OCI-LY3 (cell line): ENCODE measurements around the gene SLC41A3.

ENCODE experiments used
- EZH2phosphoT487 ChIP-seq: fragments of 200-600 bp; shearing (Covaris generic); IDR thresholded peaks from 2 replicates; pipeline ENCODE4 v1.6.1; 2018; ENCODE audit warnings: antibody characterized with exemption, mixed run types, low read depth
- TF ChIP-seq, protein P1 (sequence below): fragments of 200-600, 300-600 bp; sonication (generic); IDR thresholded peaks from 2 replicates; pipeline ENCODE4 v1.5.1; 2014; ENCODE audit warnings: antibody characterized with exemption, low read length, low read depth

DNA sequence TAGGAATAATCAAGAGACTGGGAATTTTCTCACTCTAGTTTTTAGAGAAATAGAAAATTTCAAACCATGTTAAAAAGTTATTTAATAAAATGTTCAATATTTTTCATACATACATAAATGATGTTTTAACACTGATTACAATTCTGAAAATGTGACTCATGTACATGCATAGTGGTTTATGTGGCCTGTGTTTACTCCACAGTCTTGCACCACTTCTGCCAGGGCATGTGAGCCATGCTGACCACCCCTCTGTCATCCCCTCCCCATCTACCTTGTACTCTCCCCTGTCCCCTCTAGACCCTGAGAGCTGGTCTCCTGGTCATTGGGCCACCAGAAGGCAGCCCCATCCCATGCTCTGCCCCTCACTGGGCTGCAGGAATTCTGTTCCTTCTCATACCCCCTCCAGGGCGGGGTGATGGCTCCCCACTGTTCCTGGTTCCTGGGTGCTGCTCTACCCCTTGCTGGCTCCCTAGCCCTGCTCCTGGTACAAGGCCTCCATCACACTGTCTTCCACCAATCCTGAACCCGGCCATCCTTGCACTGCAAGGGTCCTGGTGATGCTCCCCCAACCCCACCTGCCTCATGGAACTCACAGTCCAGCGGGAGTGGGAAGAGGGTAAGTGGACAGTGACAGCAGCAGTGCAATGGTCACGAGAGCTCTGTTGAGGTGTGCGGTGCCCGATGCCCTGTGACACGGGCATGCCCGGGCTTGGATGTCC lies 24.2 kb upstream of the SLC41A3 start:
- TF ChIP-seq, protein P1, sequence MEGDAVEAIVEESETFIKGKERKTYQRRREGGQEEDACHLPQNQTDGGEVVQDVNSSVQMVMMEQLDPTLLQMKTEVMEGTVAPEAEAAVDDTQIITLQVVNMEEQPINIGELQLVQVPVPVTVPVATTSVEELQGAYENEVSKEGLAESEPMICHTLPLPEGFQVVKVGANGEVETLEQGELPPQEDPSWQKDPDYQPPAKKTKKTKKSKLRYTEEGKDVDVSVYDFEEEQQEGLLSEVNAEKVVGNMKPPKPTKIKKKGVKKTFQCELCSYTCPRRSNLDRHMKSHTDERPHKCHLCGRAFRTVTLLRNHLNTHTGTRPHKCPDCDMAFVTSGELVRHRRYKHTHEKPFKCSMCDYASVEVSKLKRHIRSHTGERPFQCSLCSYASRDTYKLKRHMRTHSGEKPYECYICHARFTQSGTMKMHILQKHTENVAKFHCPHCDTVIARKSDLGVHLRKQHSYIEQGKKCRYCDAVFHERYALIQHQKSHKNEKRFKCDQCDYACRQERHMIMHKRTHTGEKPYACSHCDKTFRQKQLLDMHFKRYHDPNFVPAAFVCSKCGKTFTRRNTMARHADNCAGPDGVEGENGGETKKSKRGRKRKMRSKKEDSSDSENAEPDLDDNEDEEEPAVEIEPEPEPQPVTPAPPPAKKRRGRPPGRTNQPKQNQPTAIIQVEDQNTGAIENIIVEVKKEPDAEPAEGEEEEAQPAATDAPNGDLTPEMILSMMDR, result no peak
- no peak for TF ChIP-seq EZH2phosphoT487
